SW480 (cell line): ENCODE results near the gene CD226.
"Not testable (repeated sequence)": the region's sequence is repeated elsewhere in the genome, so short reads cannot be mapped to it uniquely, and the experiment has no call there.

Experiments used
- DNase-seq: peaks from one replicate; pipeline ENCODE4 v3.0.0-alpha.2; 2016; ENCODE audit warnings: low spot score

CD226 gene

DNA sequence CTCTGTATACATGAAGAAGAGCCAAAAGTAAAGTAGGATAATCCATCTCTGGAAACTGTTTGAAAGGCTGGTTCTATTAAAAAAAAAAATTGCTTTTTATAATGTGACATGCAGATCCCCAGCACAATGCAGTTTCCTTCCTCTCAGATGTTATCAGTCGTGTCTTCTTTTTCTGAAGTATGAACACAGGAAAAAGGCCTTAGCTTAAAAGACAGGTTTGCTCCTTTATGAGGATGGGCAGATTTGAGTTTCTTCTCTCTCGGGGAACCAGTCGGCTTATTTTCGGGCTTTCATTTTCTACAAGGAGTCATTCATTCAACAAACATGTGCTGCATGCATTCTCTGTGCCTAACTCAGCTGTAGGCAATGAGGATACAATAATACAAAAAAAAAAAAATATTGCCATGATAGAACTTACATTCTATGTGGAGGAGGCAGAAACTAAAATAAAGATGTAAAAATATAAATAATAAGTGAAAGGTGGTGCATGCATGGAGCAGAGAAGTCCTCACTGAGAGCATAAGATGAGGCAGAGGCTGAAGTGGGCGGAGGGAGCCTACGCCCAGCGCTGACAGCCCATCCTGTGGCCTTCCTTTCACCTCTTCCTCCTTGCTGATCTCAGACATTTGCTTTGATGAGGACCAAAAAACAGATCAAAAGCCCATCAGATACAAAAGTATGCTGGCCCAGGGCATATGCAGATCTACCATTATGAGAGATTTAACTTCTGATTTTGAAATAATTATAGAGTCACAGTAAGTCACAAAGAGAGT is at the start of gene CD226:
Gene CD226 (minus strand): TSS at position 513 of the 773 bp plus-strand sequence. CDS start 467 bp downstream, at position 46.
- DNase-seq: no peak

- no peak for DNase-seq
Measured at GRCh38 chr18:69996951-69997798, 49.5 kb upstream of the CD226 start.

- no peak for DNase-seq
Measured at GRCh38 chr18:69996417-69996816, 48.7 kb upstream of the CD226 start.

- no peak for DNase-seq
Measured at GRCh38 chr18:69995774-69996173, 48.1 kb upstream of the CD226 start.

DNA sequence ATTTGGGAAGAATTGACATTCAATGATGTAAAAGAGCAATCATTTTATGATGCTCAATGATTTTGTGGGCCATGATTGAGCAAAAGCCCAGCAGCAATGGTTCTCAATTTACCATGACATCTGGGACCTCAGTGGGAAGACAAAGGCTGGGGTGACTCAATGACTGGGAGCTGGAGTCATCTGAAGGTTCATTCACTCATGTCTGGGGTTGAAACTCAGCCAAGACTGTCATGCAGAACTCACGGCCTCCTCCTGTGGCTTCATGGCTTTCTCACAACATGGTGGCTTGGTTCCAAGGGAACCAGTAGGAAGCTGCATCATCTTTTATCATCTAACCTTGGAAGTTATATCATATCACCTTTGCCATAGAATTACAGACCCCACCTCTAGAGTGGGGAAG is 45.1 kb upstream of the CD226 start:
- no peak for DNase-seq

DNA sequence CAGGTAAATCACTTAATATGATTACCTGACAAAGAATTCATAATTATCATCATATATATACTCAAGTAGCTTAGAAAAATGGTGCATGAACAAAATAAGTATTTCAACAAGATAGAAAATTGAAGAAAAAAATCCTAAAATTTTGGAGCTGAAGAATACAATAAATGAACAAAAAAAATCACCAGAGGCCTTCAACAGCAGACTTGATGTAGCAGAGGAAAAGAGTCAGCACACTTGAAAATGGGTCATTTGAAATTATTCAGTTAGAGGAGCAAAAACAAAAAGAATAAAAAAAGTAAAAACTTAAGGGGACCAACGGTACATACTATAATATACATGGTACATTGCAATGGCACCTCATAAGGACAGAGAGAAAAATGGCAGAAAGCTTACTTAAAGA is 40.2 kb upstream of the CD226 start:
- no peak for DNase-seq

DNA sequence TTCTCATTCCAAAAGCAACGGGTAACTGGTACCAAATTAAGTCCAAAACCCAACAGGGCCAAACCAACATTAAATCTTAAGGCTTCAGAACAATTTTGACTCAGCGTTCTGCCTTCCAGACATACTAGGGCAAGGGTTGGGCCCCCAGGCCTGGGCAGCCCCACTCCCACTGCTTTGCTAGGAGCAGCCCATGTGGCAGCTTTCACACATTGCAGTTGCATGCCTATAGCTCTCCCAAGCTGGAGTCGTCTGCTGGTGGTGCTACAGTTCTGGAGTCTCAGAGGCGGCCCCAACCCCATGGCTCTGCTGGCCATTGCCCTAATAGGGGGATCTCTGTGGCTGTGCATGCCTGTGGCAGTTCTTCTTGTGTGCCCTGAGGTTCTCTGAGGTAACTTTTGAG is 37.6 kb upstream of the CD226 start:
- no peak for DNase-seq

DNA sequence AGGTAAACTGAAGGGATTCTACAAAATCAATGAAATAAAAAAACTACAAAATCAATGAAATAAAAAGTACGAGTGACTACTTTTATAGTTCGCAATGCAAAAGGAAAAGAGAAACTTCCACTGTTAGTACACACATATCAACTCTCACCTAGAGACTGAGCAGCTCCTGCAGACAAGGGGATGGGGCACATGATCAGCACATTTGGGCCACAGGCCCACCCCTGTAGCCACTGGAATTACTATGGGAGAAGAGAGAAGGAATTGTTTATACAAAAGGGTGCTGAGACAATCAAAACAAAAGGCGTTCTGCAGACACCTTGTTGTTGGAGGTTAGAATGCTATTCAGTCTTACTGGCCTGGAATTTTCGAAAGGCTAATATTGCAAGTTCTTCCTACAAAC is 34.7 kb upstream of the CD226 start:
- DNase-seq: no peak

DNA sequence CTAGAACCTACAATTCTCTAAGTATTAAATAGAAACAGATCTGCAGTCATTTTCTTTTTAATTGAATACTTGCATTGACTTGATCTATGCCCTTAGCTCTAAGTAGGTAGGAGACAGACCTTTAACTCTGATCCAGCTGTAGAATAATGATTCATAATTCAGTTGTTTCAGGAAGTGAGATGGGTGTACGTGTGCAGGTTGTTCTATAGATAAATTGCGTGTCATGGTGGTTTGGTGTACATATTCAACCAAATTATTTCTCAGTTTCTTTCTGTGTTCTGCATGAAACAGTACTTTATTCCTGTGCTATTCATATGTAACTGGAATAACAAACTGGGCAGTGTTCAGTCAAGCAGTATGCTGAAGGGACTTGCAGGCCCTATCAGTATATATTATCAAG is 34.3 kb upstream of the CD226 start:
- DNase-seq: no peak

DNA sequence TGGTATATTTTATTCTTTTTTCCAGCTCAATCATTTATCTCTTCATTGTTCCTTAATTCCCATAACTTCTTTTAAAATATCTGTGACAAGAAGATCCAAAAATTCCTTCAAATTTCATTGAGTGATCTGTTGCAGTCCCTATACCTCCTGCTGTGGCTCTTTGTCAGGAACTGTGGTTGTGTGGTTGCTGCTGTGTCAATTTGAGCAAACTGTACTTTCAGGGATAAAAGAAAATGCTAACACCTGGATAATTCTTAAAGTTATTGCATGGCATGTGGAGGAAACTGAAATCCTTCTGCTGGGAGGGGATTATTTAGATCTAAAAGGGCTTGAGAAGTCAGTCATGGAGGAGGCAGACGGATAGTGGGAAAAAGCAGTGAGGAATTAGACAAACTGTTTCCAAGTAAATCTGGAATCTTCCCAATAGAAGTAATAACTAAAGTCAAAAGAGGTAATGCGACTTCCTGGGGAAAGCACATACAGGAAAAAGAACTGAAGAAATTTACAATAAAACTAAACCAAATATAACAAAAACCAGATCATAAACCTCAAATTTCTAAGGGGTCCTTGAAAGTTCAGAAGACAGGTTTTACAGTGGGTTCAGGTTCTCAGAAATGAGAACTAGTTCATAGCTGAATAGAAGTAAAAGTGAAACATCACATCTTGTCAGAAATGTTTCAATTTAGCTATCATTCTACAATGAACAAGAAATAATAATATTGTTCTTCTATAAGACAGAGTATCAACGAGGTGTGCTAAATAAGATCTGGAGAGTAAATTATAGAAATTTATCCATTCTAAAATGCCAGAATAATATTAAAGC is 33.5 kb upstream of the CD226 start:
- no peak for DNase-seq

DNA sequence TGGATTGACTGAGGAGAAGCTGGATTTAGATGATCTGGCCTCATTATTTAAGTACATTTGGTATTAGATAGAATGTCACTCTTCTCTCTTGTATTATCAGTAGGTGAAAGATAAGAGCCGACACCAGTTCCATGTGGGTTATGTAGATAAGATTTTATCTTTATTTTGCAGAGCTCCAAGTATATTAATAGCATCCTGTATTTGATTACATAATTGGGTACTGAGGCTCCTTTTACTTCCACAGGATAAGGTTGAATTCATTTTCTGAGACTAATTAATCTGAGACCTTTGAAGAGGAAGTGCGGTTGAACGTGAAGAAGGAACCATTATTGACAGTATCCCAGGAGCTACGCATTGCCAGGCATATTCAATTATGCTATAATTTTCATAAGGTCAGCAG is 32.8 kb upstream of the CD226 start:
- DNase-seq: no peak

DNA sequence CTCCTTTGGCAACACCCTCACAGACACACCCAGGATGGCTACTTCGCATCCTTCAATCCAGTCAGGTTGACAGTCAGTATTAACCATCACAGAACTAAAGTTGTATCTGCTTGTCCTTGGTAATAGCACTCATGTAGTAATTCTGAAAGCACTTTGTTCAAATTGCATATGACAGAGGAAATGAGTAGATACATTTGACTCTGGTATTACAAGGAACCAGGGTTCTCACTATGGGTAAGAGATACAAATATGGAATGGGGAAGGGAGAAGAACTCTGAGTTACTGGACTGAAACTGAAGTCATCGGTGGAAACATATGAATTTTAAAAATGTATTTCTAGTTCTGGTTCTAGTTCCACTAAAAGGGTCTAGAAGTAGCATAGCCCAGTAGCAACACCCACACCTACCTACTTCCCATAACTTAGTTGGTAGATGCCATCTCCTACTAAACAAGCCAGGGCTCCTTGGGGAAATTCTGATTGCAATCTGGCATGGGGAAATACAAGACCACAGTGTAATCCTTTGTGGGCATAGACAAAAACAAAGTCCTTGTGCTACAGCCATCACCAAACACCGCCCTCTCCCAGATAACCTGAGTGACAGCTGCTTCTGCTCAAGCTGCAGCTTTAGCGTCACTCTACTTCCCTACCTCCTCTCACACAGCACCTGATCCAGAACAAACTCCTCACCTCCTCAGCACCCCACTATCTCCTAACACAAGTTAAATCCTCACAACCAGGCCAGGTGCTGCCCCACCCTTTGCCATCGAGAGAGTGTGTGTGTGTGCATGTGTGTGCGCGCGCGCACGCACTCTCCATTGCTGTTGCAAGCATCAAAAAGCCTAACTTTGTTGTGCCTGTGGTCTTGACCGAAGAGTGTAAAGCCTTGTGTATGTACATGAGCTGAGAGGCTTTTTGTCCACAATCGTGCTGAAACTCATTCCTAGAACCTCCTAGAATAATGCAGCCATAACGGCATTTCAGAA is 31.4 kb upstream of the CD226 start:
- DNase-seq: no peak

GRCh38 chr18:69975294-69975693 is 27.6 kb upstream of the CD226 start:
- DNase-seq: not testable (repeated sequence)

GRCh38 chr18:69974365-69974764 is 26.7 kb upstream of the CD226 start:
- DNase-seq: no peak

DNA sequence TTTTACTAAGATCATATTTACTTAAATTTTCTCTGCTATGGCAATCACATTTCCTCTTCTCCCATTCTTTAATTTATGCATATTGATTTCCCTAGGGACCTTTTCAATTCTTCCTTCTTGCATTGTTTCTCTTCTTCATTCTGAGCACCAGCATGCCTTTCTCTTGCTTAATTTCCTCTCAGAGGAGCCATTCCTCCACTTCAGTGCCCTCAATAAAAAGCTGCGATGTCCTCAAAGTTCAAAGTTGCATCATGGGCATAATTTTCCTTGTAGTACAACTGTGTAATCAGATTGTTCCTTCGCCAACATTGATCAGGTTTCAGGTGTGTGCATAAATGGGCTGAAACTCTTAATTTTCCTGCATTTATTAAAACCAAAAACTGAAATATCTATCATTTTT is 21.8 kb upstream of the CD226 start:
- DNase-seq: no peak

GRCh38 chr18:69968039-69968438 is 20.4 kb upstream of the CD226 start:
- no peak for DNase-seq

GRCh38 chr18:69963196-69963595 is 15.5 kb upstream of the CD226 start:
- DNase-seq: no peak

GRCh38 chr18:69961718-69962117 is 14.0 kb upstream of the CD226 start:
- no peak for DNase-seq

GRCh38 chr18:69958422-69958821 is 10.7 kb upstream of the CD226 start:
- no peak for DNase-seq

DNA sequence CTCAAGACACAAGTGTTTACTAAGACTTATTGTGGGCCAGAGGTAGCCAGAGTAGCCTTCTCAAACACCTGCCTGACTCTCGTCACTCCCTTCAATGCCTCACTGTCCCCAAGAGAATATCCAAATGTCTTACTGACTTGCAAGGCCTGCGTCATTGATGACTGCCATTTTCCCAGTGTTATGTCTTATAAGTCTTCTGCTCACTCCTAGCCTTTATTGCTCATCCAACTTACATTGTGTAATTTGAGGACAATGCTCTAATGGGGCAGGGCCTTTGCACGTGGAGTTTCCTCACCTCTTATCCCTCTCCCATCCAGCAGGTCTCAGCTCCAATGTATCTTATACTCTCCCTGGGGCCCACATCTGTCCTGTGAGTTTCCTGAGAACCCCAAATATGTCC is 10.1 kb upstream of the CD226 start:
- no peak for DNase-seq
